NCI-H146 treated with DMSO at 0.1 percent for 48 hours (cell line): Measurements from ENCODE around the gene ZBTB16.

Experiments
- DNase-seq: peaks from one replicate; lab custom pipeline; 2025; ENCODE audit not compliant: unreplicated experiment; lab: John Stamatoyannopoulos, UW

ZBTB16 gene

GRCh38 chr11:114150671-114151070 is 91.2 kb downstream of the ZBTB16 start:
- DNase-seq, result no peak

GRCh38 chr11:114151631-114152030 is 92.1 kb downstream of the ZBTB16 start:
- DNase-seq, result no peak

GRCh38 chr11:114152162-114152561 is 92.7 kb downstream of the ZBTB16 start:
- DNase-seq, result no peak

GRCh38 chr11:114152785-114153184 is 93.3 kb downstream of the ZBTB16 start:
- DNase-seq, result no peak

- DNase-seq, result no peak
Observed at GRCh38 chr11:114153224-114153623, 93.7 kb downstream of the ZBTB16 start.

GRCh38 chr11:114154271-114155047 is 94.9 kb downstream of the ZBTB16 start:
- DNase-seq, result no peak

GRCh38 chr11:114155116-114155515 is 95.6 kb downstream of the ZBTB16 start:
- no peak for DNase-seq

GRCh38 chr11:114156131-114156581 is 96.6 kb downstream of the ZBTB16 start:
- no peak for DNase-seq

GRCh38 chr11:114156782-114157181 is 97.3 kb downstream of the ZBTB16 start:
- no peak for DNase-seq

- no peak for DNase-seq
Observed at GRCh38 chr11:114157476-114158050, 98.1 kb downstream of the ZBTB16 start.

- DNase-seq, result no peak
Observed at GRCh38 chr11:114158421-114158820, 98.9 kb downstream of the ZBTB16 start.

GRCh38 chr11:114158886-114159285 is 99.4 kb downstream of the ZBTB16 start:
- no peak for DNase-seq

GRCh38 chr11:114159320-114159719 is 99.8 kb downstream of the ZBTB16 start:
- DNase-seq, result no peak

GRCh38 chr11:114159802-114160632 is 100.5 kb downstream of the ZBTB16 start:
- DNase-seq, result peak; percentile 85

- DNase-seq, result no peak
Observed at GRCh38 chr11:114160894-114161293, 101.4 kb downstream of the ZBTB16 start.

GRCh38 chr11:114161486-114162250 is 102.2 kb downstream of the ZBTB16 start:
- DNase-seq, result no peak

- DNase-seq, result no peak
Observed at GRCh38 chr11:114162719-114163123, 103.2 kb downstream of the ZBTB16 start.

GRCh38 chr11:114163229-114163631 is 103.7 kb downstream of the ZBTB16 start:
- no peak for DNase-seq

GRCh38 chr11:114163830-114164401 is 104.4 kb downstream of the ZBTB16 start:
- no peak for DNase-seq

GRCh38 chr11:114164546-114164945 is 105.0 kb downstream of the ZBTB16 start:
- no peak for DNase-seq
